Stimulated activated naive CD4-positive, alpha-beta T cell (primary cell): ENCODE data around the gene OSBPL2.

Source experiments
- DNase-seq, 6 experiments: peaks; one replicate each; lab custom pipeline; 2025; lab: John Stamatoyannopoulos, UW

The OSBPL2 gene

DNA sequence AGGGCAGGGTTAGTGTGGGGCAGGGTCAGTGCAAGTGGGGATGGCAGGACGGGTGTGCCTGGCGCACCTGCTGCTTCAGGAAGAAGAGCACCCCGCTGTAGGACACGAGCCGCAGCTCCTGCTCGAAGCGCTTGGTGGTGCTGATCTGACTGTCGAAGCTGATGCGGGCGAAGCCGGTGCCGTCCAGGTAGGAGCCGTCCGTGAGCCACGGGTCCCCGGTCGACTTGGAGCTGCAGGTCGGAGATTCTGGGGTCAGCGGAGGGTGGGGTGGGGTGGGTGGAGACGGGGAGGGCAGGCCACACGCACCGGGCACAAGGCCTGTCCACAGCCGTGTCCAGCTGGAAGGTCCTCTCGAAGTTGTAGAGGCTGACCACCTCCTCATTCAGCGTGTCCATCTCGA, 74.7 kb downstream of the OSBPL2 start:
- no peak for DNase-seq

DNA sequence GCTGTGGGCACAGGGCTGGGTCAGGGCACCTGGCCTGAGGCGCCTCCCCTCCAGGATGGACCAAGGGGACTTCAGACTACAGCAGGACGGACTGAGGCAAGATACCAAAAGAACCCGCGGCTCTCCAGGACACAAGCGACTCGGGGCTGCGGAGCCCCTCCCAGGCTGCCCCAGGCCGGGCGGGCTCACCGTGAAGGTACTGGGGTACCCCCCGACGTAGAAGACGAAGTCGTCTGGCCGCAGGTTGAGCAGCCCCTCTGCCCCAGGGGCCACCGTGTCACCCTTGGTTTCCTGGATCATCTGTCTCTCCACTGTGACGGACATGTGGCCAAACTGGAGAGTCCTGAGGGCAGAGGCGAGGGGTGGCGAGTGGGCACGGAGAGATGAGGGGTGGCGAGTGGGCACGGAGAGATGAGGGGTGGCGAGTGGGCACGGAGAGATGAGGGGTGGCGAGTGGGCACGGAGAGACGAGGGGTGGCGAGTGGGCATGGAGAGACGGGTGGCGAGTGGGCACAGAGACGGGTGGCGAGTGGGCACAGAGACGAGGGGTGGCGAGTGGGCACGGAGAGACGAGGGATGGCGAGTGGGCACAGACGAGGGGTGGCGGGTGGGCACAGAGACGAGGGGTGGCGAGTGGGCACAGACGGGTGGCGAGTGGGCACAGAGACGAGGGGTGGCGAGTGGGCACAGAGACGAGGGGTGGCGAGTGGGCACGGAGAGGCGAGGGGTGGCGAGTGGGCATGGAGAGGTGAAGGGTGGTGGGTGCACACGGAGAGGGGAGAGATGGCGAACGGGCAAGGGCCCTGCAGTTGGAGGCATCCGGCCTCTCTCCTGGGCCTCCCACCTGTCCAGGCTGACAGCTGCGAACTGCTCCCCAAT, 75.4 kb downstream of the OSBPL2 start:
- DNase-seq = no peak

DNA sequence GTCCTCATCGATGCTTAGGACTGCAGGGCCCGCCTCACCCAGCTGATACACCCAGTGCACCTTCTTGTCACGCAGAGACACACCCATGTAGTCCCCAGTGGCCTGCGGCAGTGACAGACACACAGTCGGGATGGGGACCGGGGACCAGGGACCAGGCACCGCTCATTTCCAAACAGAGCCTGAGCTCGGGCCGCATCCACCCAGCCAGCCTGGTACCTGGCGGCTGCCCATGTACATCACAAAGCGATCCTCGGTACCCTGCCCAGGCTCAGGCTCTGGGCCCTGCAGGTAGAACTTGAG, 76.0 kb downstream of the OSBPL2 start:
- no peak for DNase-seq

DNA sequence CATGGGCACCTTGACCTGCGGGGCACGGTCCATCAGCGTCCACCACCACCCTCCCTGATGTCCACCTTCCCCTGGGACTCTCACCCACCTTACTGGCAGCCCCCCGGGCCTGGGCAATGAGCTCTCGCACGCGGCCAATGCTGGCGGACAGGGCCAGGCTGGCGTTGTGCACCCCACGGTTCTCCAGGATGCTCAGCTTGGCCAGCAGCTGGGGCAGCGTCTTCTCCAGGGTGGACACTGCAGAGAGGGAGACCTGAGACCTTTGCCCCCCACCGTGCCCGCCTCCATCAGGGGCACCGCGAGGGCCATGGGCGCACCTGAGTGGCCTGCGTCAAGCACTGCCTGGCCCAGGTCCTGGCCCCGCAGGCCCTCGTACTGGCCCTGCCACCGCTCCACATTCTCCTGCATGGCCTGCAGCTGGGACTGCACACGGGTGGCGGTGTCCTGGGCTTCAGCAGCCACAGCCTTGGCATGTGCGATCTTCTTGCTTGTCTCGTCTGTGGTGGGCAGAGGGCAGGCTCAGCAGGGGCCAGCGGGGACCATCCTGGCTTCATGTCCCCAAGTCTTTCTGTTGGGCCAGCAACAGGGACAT, 76.5 kb downstream of the OSBPL2 start:
- no peak for DNase-seq

DNA sequence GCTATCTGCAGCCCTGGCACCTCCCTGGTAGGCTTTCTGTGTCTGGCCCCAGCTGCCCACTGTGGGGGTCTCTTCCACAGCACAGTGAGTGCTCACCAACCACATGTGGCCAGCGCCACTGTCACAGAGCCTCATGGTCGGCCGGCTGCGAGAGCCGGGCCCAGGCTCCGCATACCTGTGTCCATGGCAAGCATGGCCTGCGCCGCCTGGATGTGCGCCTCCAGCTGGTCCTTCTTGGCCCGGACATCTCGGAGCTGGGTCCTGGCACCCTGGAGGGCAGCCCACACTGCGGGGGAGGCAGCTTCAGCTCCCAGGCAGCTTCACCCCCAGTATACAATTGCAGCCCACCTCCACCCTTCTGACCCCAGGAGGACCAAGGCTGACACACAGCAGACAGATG, 77.5 kb downstream of the OSBPL2 start:
- no peak for DNase-seq

DNA sequence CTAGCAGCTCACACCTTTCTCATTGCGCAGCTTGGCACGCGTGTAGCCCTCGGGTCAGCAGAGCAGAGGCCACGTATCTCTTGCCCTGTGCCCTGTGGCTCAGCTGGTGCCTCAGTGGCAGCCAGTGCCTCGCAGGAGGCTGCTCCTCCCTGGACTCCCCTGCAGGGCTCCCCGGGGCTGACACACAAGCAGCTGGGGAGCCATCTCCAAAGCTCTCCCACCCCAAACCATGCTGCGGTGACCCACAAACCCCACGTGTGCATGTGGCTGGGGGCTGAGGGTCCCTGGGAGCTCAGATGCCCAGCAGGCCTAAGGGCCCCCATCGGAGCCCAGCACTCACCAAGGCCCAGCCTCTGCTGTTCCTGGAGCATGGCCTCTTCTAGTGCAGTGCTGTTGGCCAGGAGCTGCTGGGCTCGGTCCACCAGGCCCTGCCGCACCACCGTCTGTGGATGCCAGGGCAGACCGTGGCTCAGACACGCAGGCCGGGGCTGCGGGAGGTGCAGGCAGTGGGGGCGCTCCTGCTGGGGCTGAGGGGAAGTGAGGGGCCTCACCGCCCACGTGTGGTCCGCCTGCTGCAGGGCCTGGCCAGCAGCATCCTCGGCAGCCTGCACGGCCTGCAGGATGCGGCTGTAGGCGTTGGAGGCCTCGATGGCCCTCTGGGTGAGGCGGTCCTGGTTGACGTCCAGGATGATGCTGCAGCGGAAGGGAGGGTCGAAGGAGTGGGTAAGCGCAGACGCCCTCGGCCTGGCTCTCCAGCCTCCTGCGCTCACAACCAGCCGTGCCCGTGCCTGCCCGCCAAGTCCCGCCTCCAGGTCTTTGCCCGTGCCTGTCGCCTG, 78.2 kb downstream of the OSBPL2 start:
- DNase-seq = no peak

DNA sequence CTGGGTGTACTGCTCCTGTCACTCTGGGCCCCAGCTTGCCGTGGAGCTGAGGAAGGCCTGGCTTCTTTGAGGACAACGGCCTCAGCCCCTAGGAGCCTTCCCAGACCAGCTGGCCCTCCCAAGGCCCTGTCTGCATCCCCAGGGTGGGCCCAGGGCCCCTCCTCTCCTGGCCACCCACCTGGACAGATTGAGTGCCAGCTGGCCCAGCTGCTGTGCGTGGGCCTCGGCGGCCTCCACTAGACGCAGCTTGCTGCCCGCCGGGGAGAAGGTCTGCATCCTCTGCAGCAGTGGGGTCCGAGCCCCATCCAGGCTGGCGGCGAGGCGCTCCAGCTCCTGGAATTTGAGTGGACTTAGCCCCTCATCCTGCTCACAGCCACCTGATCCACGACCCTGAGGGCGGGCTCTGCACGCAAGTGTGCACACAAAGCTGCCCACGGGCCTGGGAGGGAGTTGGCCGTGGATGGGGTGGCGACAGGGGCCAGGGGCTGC, 78.9 kb downstream of the OSBPL2 start:
- DNase-seq = no peak

DNA sequence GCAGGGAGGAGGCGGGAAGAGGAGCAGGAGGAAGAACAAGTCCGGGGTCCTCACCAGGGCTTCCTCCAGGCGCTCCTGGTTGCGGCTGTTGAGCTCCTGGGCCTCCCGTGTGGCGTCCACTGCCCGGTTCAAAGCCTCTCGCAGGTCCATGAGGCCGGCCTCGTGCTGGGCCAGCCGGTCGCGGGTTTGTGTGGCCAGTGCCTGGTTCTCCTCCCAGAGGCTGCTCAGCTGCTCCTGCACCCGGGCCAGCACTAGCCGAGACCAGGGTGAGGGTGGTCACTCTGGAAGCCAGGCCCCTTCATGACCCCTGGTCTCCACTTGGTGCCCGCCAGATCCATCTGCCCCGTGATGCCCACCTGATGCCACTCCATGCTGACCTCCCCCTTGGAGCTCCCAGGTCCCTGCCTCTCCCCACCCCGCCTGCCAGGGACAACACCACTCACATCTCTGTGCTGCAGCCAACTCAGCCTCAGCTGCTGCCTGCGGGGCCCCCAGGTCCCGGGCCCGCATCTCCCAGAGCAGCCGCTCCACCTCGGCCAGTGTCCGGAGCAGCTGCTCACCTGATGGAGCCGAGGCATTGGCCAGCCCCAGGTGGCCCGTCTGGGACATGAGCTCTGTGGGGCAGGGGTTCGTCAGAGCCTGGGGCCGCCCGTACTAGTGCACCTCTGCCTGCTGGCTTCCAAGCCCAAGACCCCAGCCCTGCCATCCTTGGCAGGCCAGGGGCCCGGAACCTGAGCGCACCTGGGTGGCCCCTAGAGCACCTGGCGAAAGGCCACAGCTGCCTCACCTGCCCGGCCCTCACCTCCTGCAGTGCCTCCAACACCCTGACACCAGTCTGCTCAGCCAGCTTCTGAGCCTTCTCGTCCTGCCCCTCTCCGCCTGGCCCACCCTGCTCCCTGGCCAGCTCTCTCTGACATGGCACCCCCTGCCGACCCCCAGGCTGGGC, 80.4 kb downstream of the OSBPL2 start:
- DNase-seq = no peak

DNA sequence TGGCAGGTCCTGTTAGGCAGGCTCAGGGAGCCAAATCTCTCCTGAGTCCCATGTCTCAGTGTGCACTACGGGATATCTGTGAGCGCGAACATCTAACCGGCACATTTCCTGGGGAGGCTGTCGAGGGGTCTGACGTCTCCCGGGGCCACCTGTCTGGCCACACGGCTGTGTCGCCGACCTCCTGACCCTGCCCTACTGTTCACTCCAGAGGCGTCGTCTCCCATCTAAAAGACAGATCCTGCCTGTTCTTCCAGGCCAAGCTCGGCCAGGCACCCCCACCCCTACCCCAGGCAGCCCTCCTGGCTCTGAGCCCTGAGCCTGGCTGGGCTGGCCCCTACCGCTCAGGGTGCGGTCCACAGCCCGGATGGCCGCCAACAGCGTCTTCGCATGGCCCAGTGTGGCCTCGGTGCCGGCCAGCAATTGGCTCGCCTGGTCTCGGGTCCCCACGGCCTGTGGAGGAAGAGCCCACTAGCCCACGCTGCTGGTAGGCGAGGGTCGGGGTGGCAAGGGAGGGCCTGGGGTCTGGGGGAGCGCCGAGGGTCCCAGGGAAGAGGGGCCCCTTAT, 81.1 kb downstream of the OSBPL2 start:
- no peak for DNase-seq

DNA sequence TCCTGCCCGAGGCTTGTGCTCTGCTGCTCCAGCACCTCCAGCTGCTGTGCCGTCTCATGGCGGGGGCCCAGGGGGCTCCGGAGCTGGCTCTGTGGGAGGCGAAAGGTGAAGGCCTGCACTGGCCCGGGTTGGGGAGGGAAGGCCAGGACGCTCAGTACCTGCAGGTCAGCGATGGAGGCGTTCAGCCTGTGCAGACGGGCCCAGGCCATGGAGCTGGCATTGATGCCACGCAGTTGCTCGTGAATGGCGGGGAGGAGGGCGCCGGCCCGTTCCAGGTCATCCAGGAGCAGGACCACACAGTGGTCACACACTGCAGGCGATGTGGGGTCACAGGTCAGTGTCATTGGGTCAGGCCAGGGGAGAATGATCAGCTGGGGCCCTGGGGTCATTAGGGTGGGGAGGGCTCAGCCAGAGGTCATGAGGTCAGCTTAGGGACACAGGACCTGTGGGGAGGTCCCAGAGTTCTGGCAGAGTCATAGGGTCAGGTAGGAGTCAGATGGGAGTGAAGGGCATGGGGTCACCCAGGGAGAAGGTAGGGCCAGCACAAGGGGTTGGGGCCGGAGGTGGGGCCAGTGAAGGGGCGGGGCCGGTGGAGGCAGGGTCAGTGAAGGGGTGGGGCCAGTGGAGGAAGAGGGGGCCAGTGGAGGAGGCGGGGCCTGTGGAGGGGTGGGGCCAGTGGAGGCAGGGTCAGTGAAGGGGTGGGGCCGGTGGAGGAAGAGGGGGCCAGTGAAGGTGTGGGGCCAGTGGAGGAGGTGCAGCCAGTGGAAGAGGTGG, 82.4 kb downstream of the OSBPL2 start:
- DNase-seq = no peak

DNA sequence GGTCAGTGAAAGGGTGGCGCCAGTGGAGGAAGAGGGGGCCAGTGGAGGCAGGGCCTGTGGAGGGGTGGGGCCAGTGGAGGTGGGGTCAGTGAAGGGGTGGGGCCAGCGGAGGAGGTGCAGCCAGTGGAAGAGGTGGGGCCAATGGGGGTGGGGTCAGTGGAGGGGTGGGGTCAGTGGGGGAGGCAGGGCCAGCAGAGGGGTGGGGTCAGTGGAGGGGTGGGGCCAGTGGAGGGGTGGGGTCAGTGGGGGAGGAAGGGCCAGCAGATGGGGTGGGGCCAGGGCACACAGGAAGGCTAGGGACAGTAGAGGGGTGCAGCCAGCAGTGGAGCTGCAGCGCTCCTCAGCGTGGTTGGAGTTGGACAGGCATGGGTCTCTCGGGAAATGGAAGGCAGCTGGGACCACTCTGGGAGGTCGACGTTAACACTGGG, 83.2 kb downstream of the OSBPL2 start:
- peak in 1 of 6 experiments; percentile 36 for DNase-seq

DNA sequence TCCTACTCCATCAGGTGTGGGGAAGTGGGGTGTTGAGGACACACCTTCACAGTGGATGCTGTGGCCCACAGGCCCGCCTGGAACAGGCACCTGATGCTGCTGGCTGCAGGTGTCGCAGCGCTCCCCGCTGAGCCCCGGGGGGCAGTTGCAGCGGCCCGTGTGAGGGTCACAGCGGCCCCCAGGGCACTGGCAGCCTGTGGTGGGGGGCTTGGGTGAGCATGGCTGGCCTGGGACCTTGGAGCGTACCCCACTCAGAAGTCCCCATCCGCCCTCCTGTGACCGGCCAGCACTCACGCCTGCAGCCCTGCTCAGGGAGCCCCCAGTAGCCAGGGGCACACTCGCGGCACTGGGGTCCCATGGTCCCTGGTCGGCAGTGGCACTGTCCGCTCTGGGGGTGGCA, 83.7 kb downstream of the OSBPL2 start:
- DNase-seq = no peak

DNA sequence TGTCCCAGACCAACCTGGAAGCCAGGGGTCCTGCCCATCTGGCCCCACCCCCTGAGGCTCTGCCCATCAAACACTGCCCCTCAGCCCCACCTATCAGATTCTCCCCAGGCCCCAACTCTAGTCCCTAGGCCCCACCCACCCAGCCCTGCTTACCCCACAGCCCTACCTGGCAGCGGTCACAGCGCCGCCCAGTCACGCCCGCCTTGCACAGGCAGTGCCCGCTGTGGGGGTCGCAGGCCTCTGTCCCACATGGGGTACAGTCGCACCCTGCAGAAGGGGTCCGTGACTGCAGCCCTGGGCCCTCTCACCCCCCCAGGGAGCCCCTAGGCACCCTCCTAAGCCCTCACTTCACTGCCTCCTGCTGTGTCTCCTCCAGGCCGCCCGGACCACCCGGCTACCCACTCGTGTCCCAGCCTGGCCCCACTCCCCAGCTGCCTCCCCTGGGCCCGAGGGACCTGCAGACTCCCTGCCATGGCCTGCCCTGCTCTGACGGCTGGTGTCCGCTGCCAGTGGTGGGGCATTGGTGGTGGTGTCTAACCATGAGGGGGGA, 84.2 kb downstream of the OSBPL2 start:
- no peak for DNase-seq

DNA sequence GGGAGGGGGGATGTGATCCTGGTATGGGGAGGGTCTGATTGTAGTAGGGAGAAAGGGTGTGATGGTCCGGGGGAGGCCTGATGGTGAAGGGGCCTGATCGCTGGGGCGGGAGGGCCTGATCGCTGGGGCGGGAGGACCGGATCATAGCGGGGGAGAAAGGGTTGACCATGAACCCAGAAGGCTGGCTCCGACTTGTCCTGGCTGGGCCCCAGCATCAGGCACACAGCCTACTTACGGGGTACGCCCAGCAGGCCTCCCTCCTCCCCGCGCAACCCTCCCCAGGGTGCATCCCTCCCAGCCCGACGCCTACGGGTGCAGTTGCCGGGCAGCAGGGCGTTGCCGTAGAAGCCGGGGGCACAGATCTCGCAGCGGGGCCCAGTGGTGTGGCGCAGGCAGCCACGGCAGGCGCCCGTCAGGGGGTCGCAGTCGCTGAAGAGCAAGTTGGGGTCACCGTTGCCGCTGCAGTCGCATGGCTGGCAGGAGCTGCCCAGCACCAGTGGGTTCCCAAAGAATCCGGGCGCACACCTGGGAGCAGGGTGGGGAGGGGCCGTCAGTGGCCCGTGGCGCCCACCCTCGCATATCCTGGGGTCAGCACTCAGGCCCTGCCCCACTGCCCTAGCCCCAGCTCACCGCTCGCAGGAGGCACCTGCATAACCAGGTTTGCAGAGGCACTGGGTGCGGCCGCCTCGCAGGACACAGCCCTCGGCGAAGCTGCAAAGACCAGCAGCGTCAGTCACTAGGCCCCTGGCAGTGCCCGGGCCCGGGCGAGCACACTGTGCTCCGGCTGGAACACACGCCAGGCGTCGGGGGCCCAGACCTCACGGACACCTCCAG, 85.0 kb downstream of the OSBPL2 start:
- DNase-seq = no peak

DNA sequence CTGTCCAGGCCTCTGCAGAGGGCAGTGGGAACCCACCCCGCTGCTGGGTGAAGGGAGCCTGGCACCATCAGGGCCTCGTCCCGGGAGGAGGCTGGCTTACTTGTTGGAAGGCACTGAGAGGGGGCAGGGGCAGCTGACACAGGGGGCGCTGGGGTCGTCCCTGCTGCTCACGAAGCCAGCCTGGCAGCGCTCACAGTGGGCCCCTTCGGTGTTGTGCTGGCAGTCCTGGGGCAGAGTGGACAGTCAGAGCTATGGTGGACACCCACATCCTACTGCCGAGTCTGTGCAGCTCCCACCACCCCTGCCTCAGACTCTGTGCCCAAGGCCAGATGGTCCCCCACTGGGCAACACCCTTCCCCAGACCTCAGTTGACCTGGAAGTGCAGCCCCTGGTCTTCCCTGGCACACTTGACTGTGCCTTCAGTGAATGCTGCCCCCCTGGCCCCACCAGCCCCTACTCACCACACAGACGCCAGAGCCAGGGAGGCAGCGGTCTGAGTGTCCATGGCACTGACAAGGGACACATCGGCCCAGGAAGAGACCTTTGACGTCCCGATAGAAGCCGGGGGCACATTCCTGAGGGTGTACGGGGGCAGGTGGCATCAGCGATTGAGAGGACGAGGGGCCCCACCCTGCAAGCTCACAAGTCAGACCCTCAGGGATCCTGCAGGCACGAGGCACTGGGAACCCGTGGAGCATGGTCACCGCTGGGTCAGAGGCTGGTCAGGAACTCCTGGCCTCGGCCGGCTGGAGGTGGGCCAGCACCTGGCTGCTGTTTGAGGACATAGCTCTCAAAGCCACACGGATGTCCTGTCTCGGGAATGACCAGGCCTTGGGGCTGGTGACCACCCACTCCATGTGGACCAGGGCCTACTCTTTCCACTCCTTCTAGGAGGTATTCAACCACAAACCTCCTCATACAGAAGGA, 85.9 kb downstream of the OSBPL2 start:
- no peak for DNase-seq

DNA sequence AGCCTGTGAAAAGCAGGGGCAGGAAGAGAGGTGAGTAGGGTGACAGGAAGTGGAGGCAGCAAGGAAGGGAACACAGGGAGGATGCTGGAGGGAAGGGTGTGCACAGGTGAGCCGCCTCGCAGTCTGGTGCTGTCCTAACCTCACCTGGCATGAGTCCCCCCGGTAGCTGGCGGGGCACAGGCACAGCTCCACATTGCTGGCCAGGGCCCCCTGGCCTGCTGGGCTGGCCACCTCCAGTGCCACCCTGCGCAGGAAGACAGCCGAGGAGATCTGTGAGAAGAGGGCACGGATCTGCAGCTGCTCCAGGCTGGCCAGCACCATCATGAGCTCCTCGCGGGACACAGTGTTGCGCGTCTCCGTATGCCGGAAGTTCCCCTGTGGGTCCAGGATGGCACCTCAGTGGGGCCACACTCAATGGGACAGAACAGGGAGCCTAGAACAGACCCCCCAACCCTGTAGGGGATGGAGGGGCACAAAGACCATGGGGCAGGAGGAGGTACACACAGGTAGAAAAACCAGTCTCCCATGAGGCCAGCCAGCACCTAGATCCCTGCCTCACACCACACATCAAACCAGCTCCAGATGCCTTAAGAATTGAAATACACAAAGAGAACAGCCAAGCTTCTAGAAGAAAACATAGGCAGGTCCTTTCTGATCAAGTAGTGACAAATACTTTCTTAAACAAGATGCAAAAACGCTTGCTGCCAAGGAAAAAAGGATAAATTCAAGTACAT, 87.0 kb downstream of the OSBPL2 start:
- DNase-seq = no peak

DNA sequence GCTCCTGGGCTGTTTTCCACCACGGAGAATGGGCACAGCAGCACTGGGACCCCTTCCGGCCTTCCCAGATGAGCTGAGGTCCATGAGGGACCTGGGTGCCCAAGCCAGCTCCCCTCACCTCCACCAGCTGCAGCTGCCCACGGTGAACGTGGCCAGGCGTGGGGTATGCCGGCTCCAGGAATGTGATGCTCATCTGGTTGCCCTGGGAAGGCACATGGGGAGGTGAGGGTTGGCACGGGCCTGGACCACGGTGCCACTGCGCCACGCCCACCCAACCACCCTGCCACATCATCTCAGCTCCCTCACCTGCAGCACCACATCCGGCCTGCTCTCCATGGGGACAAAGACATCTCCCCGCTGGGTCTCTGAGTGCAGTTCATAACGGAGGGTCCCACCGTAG, 88.2 kb downstream of the OSBPL2 start:
- DNase-seq = no peak
